Inflammatory macrophage treated with lipopolysaccharide for 1 hour (primary cell): ENCODE results near the gene PCSK6.
A peak's percentile ranks its signal among the peaks of the same experiment; 100 is the strongest.

Experiments
- DNase-seq, 2 donors: peaks; one replicate each; pipeline ENCODE4 v3.0.0-alpha.2; 2020 to 2022

The PCSK6 gene

GRCh38 chr15:101266034-101266433 is 223.5 kb downstream of the PCSK6 start:
- DNase-seq = no peak

DNA sequence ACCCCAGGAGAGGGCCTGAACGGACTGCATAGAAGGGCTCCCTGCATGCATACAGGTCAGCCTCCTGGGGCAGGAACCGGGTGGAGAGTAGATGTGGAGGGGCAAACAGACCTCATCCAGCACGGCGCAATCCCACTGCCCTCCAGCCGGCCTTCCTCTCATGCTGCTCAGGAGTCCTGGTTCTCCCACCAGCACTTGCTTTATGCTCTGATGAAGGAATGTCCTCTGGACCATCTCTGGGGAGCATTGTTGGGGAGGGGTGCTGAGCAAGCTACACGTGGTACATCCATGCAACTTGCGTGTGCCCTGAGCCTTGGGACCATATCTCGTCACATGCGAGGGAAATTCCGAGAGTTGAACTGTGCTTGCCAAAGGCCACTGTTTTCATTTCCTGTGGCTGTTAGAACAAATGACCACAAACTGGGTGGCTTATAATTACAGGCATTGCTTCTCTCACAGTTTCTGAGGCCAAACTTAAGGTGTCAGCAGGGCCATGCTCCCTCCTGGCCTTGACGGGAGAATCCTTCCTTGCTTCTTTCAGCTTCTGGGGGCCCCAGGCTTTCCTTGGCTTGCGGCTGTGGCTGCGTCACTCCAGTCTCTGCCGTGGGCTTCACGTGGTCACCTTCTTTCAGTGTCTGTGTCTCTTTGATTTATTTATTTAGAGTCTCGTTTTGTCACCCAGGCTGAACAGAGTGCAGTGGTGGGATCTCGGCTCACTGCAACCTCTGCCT is 224.4 kb downstream of the PCSK6 start:
- no peak for DNase-seq

DNA sequence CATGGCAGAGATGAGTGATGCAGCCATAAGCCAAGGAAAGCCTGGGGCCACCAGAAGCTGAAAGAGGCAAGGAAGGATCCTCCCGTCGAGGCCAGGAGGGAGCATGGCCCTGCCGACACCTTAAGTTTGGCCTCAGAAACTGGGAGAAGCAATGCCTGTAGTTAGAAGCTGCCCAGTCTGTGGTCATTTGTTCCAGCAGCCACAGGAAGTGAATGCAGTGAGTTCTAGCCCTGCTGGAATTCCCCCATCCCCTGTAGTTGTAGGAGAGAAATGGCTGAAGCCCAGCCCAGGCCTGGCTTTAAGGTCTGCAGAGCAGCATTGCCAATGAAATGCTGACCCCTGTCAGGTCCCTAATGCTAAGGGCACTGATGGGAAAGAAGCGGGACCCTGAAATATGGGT is 225.5 kb downstream of the PCSK6 start:
- no peak for DNase-seq

DNA sequence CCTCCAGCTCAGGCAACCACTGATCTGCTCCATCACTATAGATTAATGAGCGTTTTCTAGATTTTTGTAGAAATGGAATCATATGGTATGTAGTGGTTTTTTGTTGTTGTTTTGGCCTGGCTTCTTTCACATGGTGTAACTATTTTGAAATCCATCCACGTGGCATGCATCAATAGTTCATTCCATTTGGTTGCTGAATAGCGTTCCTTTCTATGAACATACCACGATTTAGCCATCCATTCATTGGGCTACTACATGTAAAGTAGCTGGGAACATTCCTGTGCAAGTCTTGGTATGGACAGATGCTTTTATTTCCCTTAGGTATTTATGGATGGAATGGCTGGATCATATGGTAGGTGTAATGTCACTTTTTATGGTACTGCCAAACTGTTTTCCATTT is 227.0 kb downstream of the PCSK6 start:
- DNase-seq = no peak

DNA sequence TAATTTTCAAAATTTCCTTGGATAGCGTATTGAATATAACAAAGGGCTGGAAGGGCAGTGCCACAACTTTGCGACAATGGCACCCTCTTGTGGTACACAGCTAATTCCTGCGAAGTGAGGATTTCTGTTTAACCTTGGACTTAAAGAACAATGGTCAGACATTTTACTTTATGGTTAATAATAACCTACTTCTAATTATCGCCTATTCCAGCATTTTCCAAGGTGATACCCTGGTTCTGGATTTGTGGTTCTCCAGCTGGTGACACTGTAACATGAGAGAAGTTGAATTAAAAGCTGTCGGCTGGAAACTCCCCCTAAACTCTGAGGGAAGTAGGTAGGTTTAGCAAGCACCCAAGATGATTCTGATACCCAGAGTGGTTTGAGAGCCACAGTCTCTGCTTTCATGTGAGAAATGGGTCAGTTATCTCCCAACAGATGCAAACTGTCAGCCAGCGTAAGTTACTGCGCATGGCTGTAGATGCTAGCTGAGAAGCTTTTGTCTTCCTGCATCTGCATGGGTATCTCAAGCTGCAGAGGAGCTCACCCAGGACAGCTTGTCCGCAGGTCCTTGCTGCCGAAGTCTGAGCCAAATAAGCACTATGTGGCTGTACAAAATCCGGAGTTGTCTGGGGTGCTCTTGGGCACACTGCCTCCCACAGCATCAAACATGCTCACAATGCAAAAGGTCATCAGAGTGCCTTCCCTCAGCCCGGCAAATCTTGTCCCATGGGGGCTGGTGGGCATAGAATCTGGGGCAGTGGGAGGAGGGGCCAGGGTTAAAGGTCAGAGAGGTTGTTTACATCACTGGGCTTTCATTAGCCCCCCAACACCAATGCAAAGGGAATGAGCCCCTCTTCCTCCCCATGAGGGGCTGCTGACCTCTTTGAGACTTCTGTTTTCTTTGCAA is 231.0 kb downstream of the PCSK6 start:
- peak; percentile 53 to 85 for DNase-seq

GRCh38 chr15:101256757-101257156 is 232.8 kb downstream of the PCSK6 start:
- no peak for DNase-seq

- DNase-seq = no peak
These were observed 233.8 kb downstream of the PCSK6 start for GRCh38 chr15:101255615-101256241.

DNA sequence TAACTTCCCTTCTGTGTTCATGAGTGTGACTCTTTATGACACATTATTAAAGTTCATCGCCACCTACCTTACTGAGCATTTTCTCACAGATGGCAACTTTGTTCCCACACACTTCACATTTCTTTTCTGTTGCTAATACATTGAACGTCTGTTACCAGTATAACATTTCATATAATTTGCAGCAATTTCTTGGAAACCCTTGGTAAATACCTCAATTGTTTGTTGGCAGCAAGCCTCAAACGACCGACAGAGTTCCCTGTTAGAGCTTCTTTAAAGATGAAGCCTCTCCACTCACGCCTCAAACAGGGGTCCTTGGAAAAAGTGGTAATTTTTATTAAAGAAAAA is 234.5 kb downstream of the PCSK6 start:
- peak in 1 of 2 donors; percentile 44 for DNase-seq

DNA sequence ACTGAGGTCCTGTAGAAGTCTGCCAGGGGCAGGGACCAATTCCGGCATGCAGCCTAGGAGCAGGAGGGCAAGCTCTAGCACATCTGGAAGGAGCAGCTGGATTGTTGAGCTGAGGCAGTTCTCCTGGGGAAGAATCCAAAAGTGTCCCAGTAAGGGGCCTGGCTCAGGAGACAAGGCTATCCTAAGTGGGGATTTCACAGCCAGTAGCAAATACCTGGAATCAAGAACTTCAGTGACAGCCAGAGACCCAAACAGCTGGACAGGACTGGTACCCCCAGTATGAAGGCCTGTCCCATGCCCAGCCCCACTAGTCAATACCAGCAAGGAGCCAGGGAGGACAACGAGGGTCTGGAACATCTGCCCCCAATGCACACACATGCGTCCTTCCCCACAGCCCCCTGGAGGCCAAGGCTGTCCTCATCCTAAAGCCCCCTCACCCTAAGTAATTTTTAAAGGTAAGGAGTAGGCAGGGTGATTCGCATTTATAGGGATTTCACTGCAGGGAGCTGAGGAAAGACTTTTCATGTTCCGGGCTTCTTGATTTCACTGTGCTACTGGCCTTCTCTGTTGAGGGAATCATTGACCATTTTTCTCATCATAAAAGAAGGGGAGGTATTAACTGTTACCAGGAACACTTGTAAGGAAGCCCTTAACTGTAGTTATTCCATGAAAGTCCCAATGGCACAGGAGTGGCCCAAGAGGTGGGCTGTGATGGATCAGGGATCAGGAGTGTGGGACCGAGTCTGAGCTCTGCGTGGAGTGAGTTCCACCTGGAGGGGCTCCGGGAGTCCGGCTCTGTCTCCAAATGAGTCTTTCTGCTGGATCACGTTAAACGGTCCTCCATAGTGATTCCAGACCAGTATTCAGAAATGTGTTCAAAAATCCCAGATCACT is 235.1 kb downstream of the PCSK6 start:
- no peak for DNase-seq
